HepG2 (cell line): ENCODE results near the gene FBXL22. TPM values are rescaled to one million over a fixed set of nuclear protein-coding genes. Genes with fewer than 3 reads are reported as not detected.

Experiments
- ARID3A ChIP-seq: IDR thresholded peaks from 2 replicates; pipeline ENCODE4 v1.6.1; 2012; ENCODE audit warnings: low read depth, low read length, improper control_type of control experiment
- DMAP1 ChIP-seq: IDR thresholded peaks from 2 replicates; pipeline ENCODE4 v1.6.1; 2016
- DR1 ChIP-seq: sonication (generic); formaldehyde crosslinking; IDR thresholded peaks from 2 replicates; pipeline ENCODE4 v1.8.0; 2021; ENCODE audit warnings: mild to moderate bottlenecking, missing genetic modification reagents, inconsistent platforms
- EHMT2 ChIP-seq: fragments of 200-600 bp; sonication (generic); IDR thresholded peaks from 2 replicates; pipeline ENCODE4 v1.7.0; 2017; ENCODE audit warnings: antibody characterized with exemption, low read depth, low read length, borderline replicate concordance
- HMG20A ChIP-seq: IDR thresholded peaks from 2 replicates; pipeline ENCODE4 v1.6.1; 2016; ENCODE audit warnings: borderline replicate concordance
- MLXIP ChIP-seq: sonication (generic); formaldehyde crosslinking; IDR thresholded peaks from 2 replicates; pipeline ENCODE4 v1.9.0; 2021; ENCODE audit warnings: missing genetic modification reagents, borderline replicate concordance
- NFKB2 ChIP-seq: sonication (generic); formaldehyde crosslinking; IDR thresholded peaks from 2 replicates; pipeline ENCODE4 v1.4.0; 2020; ENCODE audit warnings: missing genetic modification reagents, borderline replicate concordance
- SP1 ChIP-seq, 2 experiments: fragments of 450-650 bp in 1 of 2; sonication (generic) in 1 of 2; formaldehyde crosslinking in 1 of 2; IDR thresholded peaks; 2 replicates each; pipeline versions ENCODE4 v1.4.0 to v1.6.1; 2016 to 2020; ENCODE audit warnings: missing genetic modification reagents in 1 of 2
- SRY ChIP-seq: sonication (generic); formaldehyde crosslinking; IDR thresholded peaks from 2 replicates; pipeline ENCODE4 v1.8.0; 2022; ENCODE audit warnings: mild to moderate bottlenecking, missing genetic modification reagents
- TMF1 ChIP-seq: sonication (generic); formaldehyde crosslinking; IDR thresholded peaks from 2 replicates; pipeline ENCODE4 v1.8.1; 2022; ENCODE audit warnings: low read depth, missing genetic modification reagents
- TP53 ChIP-seq: sonication (generic); formaldehyde crosslinking; conservative IDR thresholded peaks from 2 replicates; pipeline ENCODE4 v1.4.0; 2020; ENCODE audit warnings: missing genetic modification reagents
- TSC22D2 ChIP-seq: sonication (generic); formaldehyde crosslinking; IDR thresholded peaks from 2 replicates; pipeline ENCODE4 v1.5.1; 2020; ENCODE audit warnings: missing genetic modification reagents, mild to moderate bottlenecking, borderline replicate concordance
- ZFAT ChIP-seq: sonication (generic); formaldehyde crosslinking; conservative IDR thresholded peaks from 2 replicates; pipeline ENCODE4 v1.8.1; 2023; ENCODE audit warnings: missing genetic modification reagents, inconsistent platforms
- ZNF260 ChIP-seq: sonication (generic); formaldehyde crosslinking; IDR thresholded peaks from 2 replicates; pipeline ENCODE4 v1.4.0; 2020; ENCODE audit warnings: missing genetic modification reagents, low read depth, mild to moderate bottlenecking, borderline replicate concordance
- ZNF383 ChIP-seq: sonication (generic); formaldehyde crosslinking; IDR thresholded peaks from 2 replicates; pipeline ENCODE4 v1.4.0; 2020; ENCODE audit warnings: missing genetic modification reagents, mild to moderate bottlenecking, borderline replicate concordance
- ZNF563 ChIP-seq: sonication (generic); formaldehyde crosslinking; IDR thresholded peaks from 2 replicates; pipeline ENCODE4 v1.8.0; 2022; ENCODE audit warnings: mild to moderate bottlenecking, moderate library complexity, missing genetic modification reagents
- ZNF781 ChIP-seq: sonication (generic); formaldehyde crosslinking; IDR thresholded peaks from 2 replicates; pipeline ENCODE4 v1.5.1; 2020; ENCODE audit warnings: borderline replicate concordance, mild to moderate bottlenecking, missing genetic modification reagents; ENCODE audit errors: not compliant biosample characterization
- ZNF891 ChIP-seq: sonication (generic); formaldehyde crosslinking; IDR thresholded peaks from 2 replicates; pipeline ENCODE4 v1.5.0; 2020; ENCODE audit warnings: mild to moderate bottlenecking, missing genetic modification reagents
- polyA plus RNA-seq, 8 experiments: library from polyadenylated mRNA; depleted of rRNA in 3 of 8; stranded (reverse) in 7 of 8; unstranded in 1 of 8; fragments of >200 nt; fragmentation: Illumina TruSeq in 4 of 8; extraction: Trizol in 4 of 8; gene quantifications; 2 replicates each; pipeline versions ENCODE4 v1.2.1 to v1.2.3, GENCODE V29; 2011 to 2016; ENCODE audit warnings: low read depth in 4 of 8, missing spikeins in 1 of 8, mixed read lengths in 1 of 8; ENCODE audit not compliant: insufficient read depth in 1 of 8
- total RNA-seq, 5 experiments: library from RNA; depleted of rRNA; stranded (reverse); fragments of >200 nt; fragmentation: Illumina TruSeq; extraction: Trizol; gene quantifications; 2 replicates each; pipeline ENCODE4 v1.2.3, GENCODE V29; 2016; ENCODE audit warnings: low read depth in 1 of 5
- TF ChIP-seq, protein P1 (sequence below): sonication (generic); formaldehyde crosslinking; IDR thresholded peaks from 2 replicates; pipeline ENCODE4 v1.9.0; 2021; ENCODE audit warnings: missing genetic modification reagents, mild to moderate bottlenecking, borderline replicate concordance
- TF ChIP-seq, protein P2 (sequence below): sonication (generic); formaldehyde crosslinking; IDR thresholded peaks from 2 replicates; pipeline ENCODE4 v1.4.0; 2020; ENCODE audit warnings: missing genetic modification reagents, borderline replicate concordance

Gene FBXL22
- total and polyA plus RNA-seq, 2 of the 13 experiments (the other 11 are each of a cell fraction or from before 2014, with no cell fraction given), result 0.15 to 0.33 TPM

DNA sequence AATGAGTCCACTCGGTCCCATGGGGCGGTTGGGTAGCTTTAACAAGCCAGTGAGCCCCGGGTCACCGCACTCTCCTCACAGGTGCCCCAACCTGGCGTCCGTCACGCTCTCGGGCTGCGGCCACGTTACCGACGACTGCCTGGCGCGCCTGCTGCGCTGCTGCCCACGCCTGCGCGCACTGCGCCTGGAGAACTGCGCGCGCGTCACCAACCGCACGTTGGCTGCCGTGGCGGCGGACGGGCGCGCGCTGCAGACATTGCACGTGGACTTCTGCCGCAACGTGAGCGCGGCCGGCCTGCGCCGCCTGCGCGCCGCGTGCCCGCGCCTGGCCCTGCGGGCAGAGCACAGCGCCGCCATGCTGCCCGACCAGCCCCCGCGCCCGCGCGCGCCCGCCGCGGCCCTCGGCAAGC is 3.4 kb downstream of the FBXL22 start (continued):
- TF ChIP-seq ZNF563 (CRISPR knock-in tag) (peak; percentile 72; the same call in 1 of the 2 replicates), HMG20A (no peak), ZNF781 (CRISPR knock-in tag) (no peak), ZNF891 (CRISPR knock-in tag) (peak; percentile 73; the same call in 1 of the 2 replicates), SP1 (IDR thresholded peaks at IDR 0.05) (no peak), SP1 (CRISPR knock-in tag; IDR thresholded peaks at IDR 0.05) (no peak), ZFAT (no peak), EHMT2 (no peak), TSC22D2 (no peak; the same call in 1 of the 2 replicates), TP53 (no peak; the same call in 1 of the 2 replicates), MLXIP (CRISPR knock-in tag) (peak; percentile 82; the same call in 1 of the 2 replicates), TMF1 (CRISPR knock-in tag) (peak; percentile 74; the same call in 1 of the 2 replicates), ZNF383 (CRISPR knock-in tag) (no peak; the same call in 1 of the 2 replicates), DMAP1 (CRISPR knock-in tag) (peak; percentile 86), DR1 (peak; percentile 35; the same call in 1 of the 2 replicates), ARID3A (no peak), ZNF260 (no peak), NFKB2 (CRISPR knock-in tag) (peak; percentile 81; the same call in 1 of the 2 replicates), SRY (peak; percentile 98)
- TF ChIP-seq, protein P1, sequence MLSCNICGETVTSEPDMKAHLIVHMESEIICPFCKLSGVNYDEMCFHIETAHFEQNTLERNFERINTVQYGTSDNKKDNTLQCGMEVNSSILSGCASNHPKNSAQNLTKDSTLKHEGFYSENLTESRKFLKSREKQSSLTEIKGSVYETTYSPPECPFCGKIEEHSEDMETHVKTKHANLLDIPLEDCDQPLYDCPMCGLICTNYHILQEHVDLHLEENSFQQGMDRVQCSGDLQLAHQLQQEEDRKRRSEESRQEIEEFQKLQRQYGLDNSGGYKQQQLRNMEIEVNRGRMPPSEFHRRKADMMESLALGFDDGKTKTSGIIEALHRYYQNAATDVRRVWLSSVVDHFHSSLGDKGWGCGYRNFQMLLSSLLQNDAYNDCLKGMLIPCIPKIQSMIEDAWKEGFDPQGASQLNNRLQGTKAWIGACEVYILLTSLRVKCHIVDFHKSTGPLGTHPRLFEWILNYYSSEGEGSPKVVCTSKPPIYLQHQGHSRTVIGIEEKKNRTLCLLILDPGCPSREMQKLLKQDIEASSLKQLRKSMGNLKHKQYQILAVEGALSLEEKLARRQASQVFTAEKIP (CRISPR knock-in tag), result no peak
- TF ChIP-seq, protein P2, sequence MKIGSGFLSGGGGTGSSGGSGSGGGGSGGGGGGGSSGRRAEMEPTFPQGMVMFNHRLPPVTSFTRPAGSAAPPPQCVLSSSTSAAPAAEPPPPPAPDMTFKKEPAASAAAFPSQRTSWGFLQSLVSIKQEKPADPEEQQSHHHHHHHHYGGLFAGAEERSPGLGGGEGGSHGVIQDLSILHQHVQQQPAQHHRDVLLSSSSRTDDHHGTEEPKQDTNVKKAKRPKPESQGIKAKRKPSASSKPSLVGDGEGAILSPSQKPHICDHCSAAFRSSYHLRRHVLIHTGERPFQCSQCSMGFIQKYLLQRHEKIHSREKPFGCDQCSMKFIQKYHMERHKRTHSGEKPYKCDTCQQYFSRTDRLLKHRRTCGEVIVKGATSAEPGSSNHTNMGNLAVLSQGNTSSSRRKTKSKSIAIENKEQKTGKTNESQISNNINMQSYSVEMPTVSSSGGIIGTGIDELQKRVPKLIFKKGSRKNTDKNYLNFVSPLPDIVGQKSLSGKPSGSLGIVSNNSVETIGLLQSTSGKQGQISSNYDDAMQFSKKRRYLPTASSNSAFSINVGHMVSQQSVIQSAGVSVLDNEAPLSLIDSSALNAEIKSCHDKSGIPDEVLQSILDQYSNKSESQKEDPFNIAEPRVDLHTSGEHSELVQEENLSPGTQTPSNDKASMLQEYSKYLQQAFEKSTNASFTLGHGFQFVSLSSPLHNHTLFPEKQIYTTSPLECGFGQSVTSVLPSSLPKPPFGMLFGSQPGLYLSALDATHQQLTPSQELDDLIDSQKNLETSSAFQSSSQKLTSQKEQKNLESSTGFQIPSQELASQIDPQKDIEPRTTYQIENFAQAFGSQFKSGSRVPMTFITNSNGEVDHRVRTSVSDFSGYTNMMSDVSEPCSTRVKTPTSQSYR (CRISPR knock-in tag), result no peak
